Pancreas (tissue), 10 donors: ENCODE measurements around the gene METTL2B. TPM values are rescaled to one million over a fixed set of nuclear protein-coding genes. Genes with fewer than 3 reads are reported as not detected.

Experiments
- ATAC-seq, 4 donors: fragments of 200-7000 bp; cut with Tn5 transposase; one replicate each; pipeline versions ENCODE4 v1.8.0 to v1.9.1; 2020; ENCODE audit warnings: mild to moderate bottlenecking in 4 of 4, moderate library complexity in 4 of 4
- DNase-seq, 6 donors: peaks; one replicate each; pipeline ENCODE4 v3.0.0-alpha.2; 2020
- FAIRE-seq: peaks from 2 replicates; lab custom pipeline; 2012; peaks lifted over from hg19 to GRCh38; lab: Jason Lieb, UNC
- H3K27ac ChIP-seq, 4 donors: fragments of 200-600 bp; sonication (generic); 1 replicate in 3 of 4; 2 replicates in 1 of 4; pipeline versions ENCODE4 v1.5.0 to v1.8.0; 2020
- H3K27me3 ChIP-seq, 4 donors: fragments of 200-600 bp; one replicate each; pipeline ENCODE4 v1.8.0; 2021
- H3K36me3 ChIP-seq, 3 donors: fragments of 200-600 bp; sonication (generic) in 1 of 3; one replicate each; pipeline versions ENCODE4 v1.5.0 to v1.8.0; 2020 to 2021
- H3K4me1 ChIP-seq, 3 donors: fragments of 200-600 bp; one replicate each; pipeline ENCODE4 v1.8.0; 2021
- H3K4me3 ChIP-seq, 4 donors: fragments of 200-600 bp; sonication (generic) in 2 of 4; one replicate each; pipeline versions ENCODE4 v1.5.0 to v1.8.0; 2020 to 2021
- H3K9me3 ChIP-seq, 4 donors: fragments of 200-600 bp; one replicate each; pipeline ENCODE4 v1.8.0; 2021
- CTCF ChIP-seq, 4 donors: fragments of 200-600 bp; sonication (generic) in 3 of 4; IDR thresholded peaks; one replicate each; pipeline versions ENCODE4 v1.5.0 to v1.8.0; 2021; ENCODE audit warnings: antibody characterized with exemption in 4 of 4
- WGBS, 2 donors: extraction: QIAGEN DNeasy Blood & Tissue Kit; methylation state at CpG; one replicate each; pipeline ENCODE4 v1.1.7; 2013; 5-methylcytosine and 5-hydroxymethylcytosine counted together
- intact Hi-C, 3 donors: fragments of 100-400 bp; cut with DNase I; formaldehyde crosslinking; loops; one replicate each; pipeline versions ENCODE4 v1.11.1 to v1.14.2; 2022
- polyA plus RNA-seq, 2 donors: library from polyadenylated mRNA; stranded (reverse); fragments of 200-250 nt; gene quantifications; one replicate each; pipeline ENCODE4 v1.2.3, GENCODE V29; 2013
- total RNA-seq, 6 donors: library from RNA; stranded (reverse); fragmentation: NEBNext Ultra II Directional in 4 of 6; extraction: Animal tissue kit (Norgen Biotek cat#: 25700) in 4 of 6; gene quantifications; one replicate each; pipeline versions ENCODE4 v1.2.1 to v1.2.4, GENCODE V29; 2021 to 2023
- donor health status: healthy with polysubstance abuse.
- donor health status: DM: no; HTN: no; CAD: no; lungs with moderate emphysema.
- donor health status: DM: no; HTN: no; CAD: no.
- donor health status: control.
- donor health status: control.
- donor health status: Bipolar disorder and iron deficiency.
- donor health status: DM: yes; HTN: yes; CAD: no.
- donor health status: DM: no; HTN: no; CAD: no.
- donor health status: DM: no; HTN: no; CAD: no.
- donor health status: DM: yes; HTN: yes; CAD: no.

Gene METTL2B
- total and polyA plus RNA-seq, 8 donors: 6.2 to 12.6 (median 10.0) TPM

GRCh38 chr7:128442356-128442755 is 34.2 kb upstream of the METTL2B start:
- Histone ChIP-seq H3K27ac (no peak overlapping the region), H3K4me1 (peaks cover 0 to 3% (median 0%) of the 10 kb centered on the region in 3 donors), H3K4me3 (no peak overlapping the region), H3K36me3 (no peaks in the 10 kb centered on the region), H3K9me3 (no peaks in the 10 kb centered on the region), H3K27me3 (no peaks in the 10 kb centered on the region)
- intact Hi-C loops: no loop called here
- FAIRE-seq (no peak), ATAC-seq (no peak), DNase-seq (no peak)
- 55 to 61% methylated on average over 3 of the region's 3 CpGs for WGBS, 2 donors
- no peak for TF ChIP-seq CTCF (IDR thresholded peaks at IDR 0.05)

GRCh38 chr7:128443831-128444600 is 32.5 kb upstream of the METTL2B start:
- FAIRE-seq: no peak
- no peak for TF ChIP-seq CTCF (IDR thresholded peaks at IDR 0.05)
- Histone ChIP-seq H3K27ac (peak overlapping the region in 2 of 4 donors; percentile 13 to 28), H3K36me3 (no peaks in the 10 kb centered on the region), H3K27me3 (no peaks in the 10 kb centered on the region), H3K4me3 (no peak overlapping the region), H3K4me1 (peaks cover 0 to 7% (median 0%) of the 10 kb centered on the region in 3 donors), H3K9me3 (no peaks in the 10 kb centered on the region)
- peak in 1 of 6 donors; percentile 31 for DNase-seq
- intact Hi-C loops: no loop called here
- 68 to 69% methylated on average over 7 of the region's 7 CpGs for WGBS, 2 donors
- ATAC-seq: peak; percentile 51 to 81 (median 68)

GRCh38 chr7:128446306-128446705 is 30.2 kb upstream of the METTL2B start:
- Histone ChIP-seq H3K27me3 (no peaks in the 10 kb centered on the region), H3K27ac (no peak overlapping the region), H3K36me3 (no peaks in the 10 kb centered on the region), H3K4me3 (no peak overlapping the region), H3K4me1 (peaks cover 0 to 10% (median 0%) of the 10 kb centered on the region in 3 donors), H3K9me3 (no peaks in the 10 kb centered on the region)
- WGBS, 2 donors: 29 to 40% methylated on average over 5 of the region's 5 CpGs
- FAIRE-seq: no peak
- peak in 1 of 6 donors; percentile 33 for DNase-seq
- intact Hi-C loops: no loop called here
- TF ChIP-seq CTCF (IDR thresholded peaks at IDR 0.05): no peak
- peak in 2 of 4 donors; percentile 46 to 47 for ATAC-seq

GRCh38 chr7:128447941-128448564 is 28.5 kb upstream of the METTL2B start:
- DNase-seq: no peak
- ATAC-seq: no peak
- 73 to 74% methylated on average over 4 of the region's 4 CpGs for WGBS, 2 donors
- no peak overlapping the region for H3K27ac ChIP-seq
- FAIRE-seq: no peak
- TF ChIP-seq CTCF (IDR thresholded peaks at IDR 0.05): no peak
- H3K9me3 ChIP-seq: no peaks in the 10 kb centered on the region
- H3K4me1 ChIP-seq: peaks cover under 1 to 14% (median 3%) of the 10 kb centered on the region in 3 donors
- intact Hi-C loops: no loop called here
- H3K4me3 ChIP-seq: no peak overlapping the region
- H3K36me3 ChIP-seq: no peaks in the 10 kb centered on the region
- no peaks in the 10 kb centered on the region for H3K27me3 ChIP-seq
